Liver (tissue), 9 donors: Measurements from ENCODE around the gene CDT1. TPM values are rescaled to one million over a fixed set of nuclear protein-coding genes. Genes with fewer than 3 reads are reported as not detected.

Source experiments
- DNase-seq: peaks from one replicate; pipeline ENCODE4 v3.0.0-alpha.2; 2017; ENCODE audit warnings: low spot score
- H3K27ac ChIP-seq, 2 donors: one replicate each; pipeline ENCODE4 v1.7.0; 2013; ENCODE audit warnings: inconsistent platforms in 2 of 2, low read length in 2 of 2, control low read depth in 1 of 2, low read depth in 1 of 2, mild to moderate bottlenecking in 1 of 2
- H3K27me3 ChIP-seq, 4 donors: one replicate each; pipeline versions ENCODE4 v1.6.1 to v1.7.0; 2013; ENCODE audit warnings: low read length in 3 of 4, inconsistent platforms in 1 of 4, mild to moderate bottlenecking in 1 of 4, moderate library complexity in 1 of 4; ENCODE audit not compliant: control insufficient read depth in 4 of 4, insufficient read depth in 4 of 4
- H3K36me3 ChIP-seq, 4 donors: one replicate each; pipeline versions ENCODE4 v1.6.1 to v1.7.0; 2013; ENCODE audit warnings: low read length in 3 of 4, mild to moderate bottlenecking in 3 of 4, low read depth in 1 of 4, moderate library complexity in 1 of 4; ENCODE audit not compliant: control insufficient read depth in 4 of 4, insufficient read depth in 3 of 4
- H3K4me1 ChIP-seq, 4 donors: one replicate each; pipeline versions ENCODE4 v1.6.1 to v1.7.0; 2013; ENCODE audit warnings: low read length in 3 of 4, mild to moderate bottlenecking in 3 of 4, moderate library complexity in 1 of 4; ENCODE audit not compliant: control insufficient read depth in 4 of 4, insufficient read depth in 4 of 4
- H3K4me3 ChIP-seq, 3 donors: one replicate each; pipeline versions ENCODE4 v1.6.1 to v1.7.0; 2013; ENCODE audit warnings: low read length in 3 of 3, control low read depth in 1 of 3, low read depth in 1 of 3, mild to moderate bottlenecking in 1 of 3
- H3K9ac ChIP-seq, 2 donors: one replicate each; pipeline ENCODE4 v1.7.0; 2013; ENCODE audit warnings: low read length in 2 of 2, mild to moderate bottlenecking in 2 of 2, moderate library complexity in 2 of 2, control low read depth in 1 of 2, low read depth in 1 of 2
- H3K9me3 ChIP-seq, 4 donors: one replicate each; pipeline versions ENCODE4 v1.6.1 to v1.7.0; 2013; ENCODE audit warnings: low read length in 3 of 4; ENCODE audit not compliant: control insufficient read depth in 4 of 4
- ATF3 ChIP-seq: IDR thresholded peaks from 2 replicates; pipeline ENCODE4 v1.6.1; 2016; ENCODE audit warnings: antibody characterized with exemption
- CTCF ChIP-seq: fragments of 150-350 bp; IDR thresholded peaks from 2 replicates; pipeline ENCODE4 v1.5.1; 2017; ENCODE audit warnings: improper control_type of control experiment, low read depth, low read length; ENCODE audit not compliant: missing input control
- EGR1 ChIP-seq, 2 donors: IDR thresholded peaks; 2 replicates each; pipeline ENCODE4 v1.6.1; 2016 to 2018; ENCODE audit warnings: antibody characterized with exemption in 2 of 2, low read depth in 2 of 2
- FOXA1 ChIP-seq: IDR thresholded peaks from 2 replicates; pipeline ENCODE4 v1.6.1; 2016; ENCODE audit warnings: antibody characterized with exemption
- FOXA2 ChIP-seq: IDR thresholded peaks from 2 replicates; pipeline ENCODE4 v1.6.1; 2016; ENCODE audit warnings: antibody characterized with exemption
- HNF4A ChIP-seq, 2 donors: conservative IDR thresholded peaks; 2 replicates each; pipeline ENCODE4 v1.6.1; 2016; ENCODE audit warnings: antibody characterized with exemption in 2 of 2, mild to moderate bottlenecking in 2 of 2
- HNF4G ChIP-seq: IDR thresholded peaks from 2 replicates; pipeline ENCODE4 v1.6.1; 2016; ENCODE audit warnings: antibody characterized with exemption
- JUND ChIP-seq, 2 donors: IDR thresholded peaks; 2 replicates each; pipeline ENCODE4 v1.6.1; 2016; ENCODE audit warnings: antibody characterized with exemption in 2 of 2
- MAX ChIP-seq: IDR thresholded peaks from 2 replicates; pipeline ENCODE4 v1.6.1; 2016; ENCODE audit warnings: antibody characterized with exemption
- RAD21 ChIP-seq, 2 donors: IDR thresholded peaks; 2 replicates each; pipeline ENCODE4 v1.6.1; 2016; ENCODE audit warnings: antibody characterized with exemption in 2 of 2, mild to moderate bottlenecking in 2 of 2
- REST ChIP-seq: IDR thresholded peaks from 2 replicates; pipeline ENCODE4 v1.6.1; 2016; ENCODE audit warnings: antibody characterized with exemption, mild to moderate bottlenecking
- RXRA ChIP-seq, 2 donors: IDR thresholded peaks; 2 replicates each; pipeline ENCODE4 v1.6.1; 2017 to 2018; ENCODE audit warnings: antibody characterized with exemption in 2 of 2, mild to moderate bottlenecking in 1 of 2
- TAF1 ChIP-seq: conservative IDR thresholded peaks from 2 replicates; pipeline ENCODE4 v1.6.1; 2016; ENCODE audit warnings: antibody characterized with exemption, mild to moderate bottlenecking
- YY1 ChIP-seq: IDR thresholded peaks from 2 replicates; pipeline ENCODE4 v1.6.1; 2016; ENCODE audit warnings: antibody characterized with exemption, mild to moderate bottlenecking
- ZBTB33 ChIP-seq: IDR thresholded peaks from 2 replicates; pipeline ENCODE4 v1.6.1; 2016; ENCODE audit warnings: antibody characterized with exemption
- WGBS: extraction: QIAGEN DNeasy Blood & Tissue Kit; methylation state at CpG from one replicate; pipeline ENCODE4 v1.1.7; 2013; 5-methylcytosine and 5-hydroxymethylcytosine counted together
- polyA plus RNA-seq, 2 donors: library from polyadenylated mRNA; stranded (reverse) in 1 of 2; unstranded in 1 of 2; fragments of 200-250 nt in 1 of 2; fragments of >200 nt in 1 of 2; fragmentation: Nextera tagmentation in 1 of 2; extraction: Ambion mirVana in 1 of 2; gene quantifications; one replicate each; pipeline versions ENCODE4 v1.2.1 to v1.2.3, GENCODE V29; 2013 to 2015
- total RNA-seq, 2 donors: library from RNA; depleted of rRNA; stranded (reverse); fragments of >200 nt; gene quantifications; one replicate each; pipeline ENCODE4 v1.2.3, GENCODE V29; 2014
- donor health status: healthy.
- donor health status: healthy.
- donor health status: healthy.
- donor health status: healthy.
- donor health status: healthy.

Gene CDT1
- total and polyA plus RNA-seq, 4 donors, result 0.08 to 37.6 (median 0.93) TPM

- Histone ChIP-seq H3K36me3 (peaks cover 0 to 14% (median 5%) of the 10 kb centered on the region in 4 donors), H3K4me1 (no peaks in the 10 kb centered on the region), H3K9me3 (no peaks in the 10 kb centered on the region), H3K4me3 (no peak overlapping the region), H3K27ac (no peak overlapping the region), H3K27me3 (no peaks in the 10 kb centered on the region), H3K9ac (no peak overlapping the region)
- WGBS, result 91% methylated on average over 24 of the region's 24 CpGs
- TF ChIP-seq FOXA1, result no peak
- TF ChIP-seq JUND (IDR thresholded peaks at IDR 0.05), result no peak
- TF ChIP-seq MAX, result no peak
- no peak for TF ChIP-seq HNF4A (conservative IDR thresholded peaks at IDR 0.05)
- no peak for TF ChIP-seq HNF4G
- TF ChIP-seq RXRA (IDR thresholded peaks at IDR 0.05), result no peak
- no peak for TF ChIP-seq ATF3
- no peak for DNase-seq
These were observed 25.1 kb downstream of the CDT1 start for GRCh38 chr16:88828711-88829110.

- Histone ChIP-seq H3K36me3 (peaks cover 0 to 14% (median 6%) of the 10 kb centered on the region in 4 donors), H3K27ac (no peak overlapping the region), H3K4me3 (no peak overlapping the region), H3K9ac (no peak overlapping the region), H3K4me1 (no peaks in the 10 kb centered on the region), H3K27me3 (no peaks in the 10 kb centered on the region), H3K9me3 (no peaks in the 10 kb centered on the region)
- no peak for DNase-seq
- TF ChIP-seq RAD21 (IDR thresholded peaks at IDR 0.05), result no peak
- no peak for TF ChIP-seq REST
- no peak for TF ChIP-seq YY1
- TF ChIP-seq EGR1 (IDR thresholded peaks at IDR 0.05; ENCODE audit: low read depth in 2 of 2), result no peak
- TF ChIP-seq CTCF, result no peak
- TF ChIP-seq ZBTB33, result no peak
- no peak for TF ChIP-seq TAF1
- no peak for TF ChIP-seq FOXA2
- WGBS, result 84% methylated on average over 11 of the region's 11 CpGs
These were observed 26.7 kb downstream of the CDT1 start for GRCh38 chr16:88830258-88830657.
